HCT116 (cell line): ENCODE measurements around the gene TREML1. TPM values are rescaled to one million over a fixed set of nuclear protein-coding genes. Genes with fewer than 3 reads are reported as not detected.

ENCODE experiments used
- ATAC-seq: fragments of 200-7000 bp; cut with Tn5 transposase; 2 replicates; pipeline ENCODE4 v1.9.1; 2020; ENCODE audit warnings: mild to moderate bottlenecking, moderate library complexity
- BruUV-seq: library from RNA; stranded (reverse); fragments of 400-500 nt; replicated peaks from 2 replicates; lab custom pipeline; 2021; lab: Mats Ljungman, UMichigan
- CTCF ChIA-PET: fragments of 300-600 bp; sonication (Branson Sonifier 250); formaldehyde crosslinking; loops from one replicate; lab custom pipeline; 2021; ENCODE audit warnings: antibody characterized with exemption; lab: Charles Lee
- POLR2A ChIA-PET: fragments of 300-600, 350-600 bp; sonication (Branson Sonifier 250); formaldehyde crosslinking; loops from one replicate; lab custom pipeline; 2021; ENCODE audit warnings: antibody characterized with exemption; lab: Charles Lee
- RAD21 ChIA-PET, 2 experiments: fragments of 300-600 bp; sonication (Branson Sonifier 250); formaldehyde crosslinking; loops; one replicate each; lab custom pipeline; 2023; ENCODE audit warnings: low total read pairs in 2 of 2; ENCODE audit not compliant: uncharacterized antibody in 2 of 2, unreplicated experiment in 2 of 2, low non-redundant PET in 1 of 2; lab: Charles Lee
- DNase-seq: peaks from one replicate; pipeline ENCODE4 v3.0.0-alpha.2; 2010; ENCODE audit warnings: low read depth, low spot score
- H2AFZ ChIP-seq: fragments of 200-600 bp; shearing (Covaris generic), sonication (generic); 2 replicates; pipeline ENCODE4 v1.6.1; 2017; ENCODE audit warnings: low read depth, mixed run types, mixed read lengths, antibody characterized with exemption, low read length; ENCODE audit not compliant: poor library complexity, severe bottlenecking
- H3K27ac ChIP-seq: 2 replicates; pipeline ENCODE4 v1.5.1; 2012; ENCODE audit warnings: low read depth, low read length
- H3K27me3 ChIP-seq: fragments of 200-600 bp; sonication (generic); 2 replicates; pipeline ENCODE4 v1.6.1; 2016; ENCODE audit warnings: mixed run types, low read length, mixed read lengths; ENCODE audit not compliant: insufficient read depth
- H3K36me3 ChIP-seq, 2 experiments: fragments of 200-500 bp in 1 of 2; fragments of 200-600 bp in 1 of 2; sonication (Bioruptor generic) in 1 of 2; sonication (generic) in 1 of 2; 2 replicates each; pipeline versions ENCODE4 v1.5.1 to v1.6.1; 2014 to 2016; ENCODE audit warnings: low read length in 2 of 2, inconsistent platforms in 1 of 2, mixed read lengths in 1 of 2, mixed run types in 1 of 2; ENCODE audit not compliant: insufficient read depth in 2 of 2, control insufficient read depth in 1 of 2
- H3K4me1 ChIP-seq, 2 experiments: fragments of 200-600 bp in 1 of 2; sonication (generic) in 1 of 2; 2 replicates each; pipeline versions ENCODE4 v1.5.1 to v1.6.1; 2012 to 2017; ENCODE audit warnings: low read length in 2 of 2, inconsistent platforms in 1 of 2, mild to moderate bottlenecking in 1 of 2, mixed read lengths in 1 of 2, mixed run types in 1 of 2, moderate library complexity in 1 of 2; ENCODE audit not compliant: insufficient read depth in 2 of 2, control insufficient read depth in 1 of 2
- H3K4me2 ChIP-seq: fragments of 200-600 bp; sonication (generic); 2 replicates; pipeline ENCODE4 v1.6.1; 2017; ENCODE audit warnings: mixed run types, low read length, mixed read lengths
- H3K4me3 ChIP-seq, 2 experiments: fragments of 200-600 bp in 1 of 2; sonication (generic) in 1 of 2; replicated peaks in 1 of 2; 2 replicates each; pipeline ENCODE4 v1.5.1; 2011 to 2016; ENCODE audit warnings: low read length in 2 of 2, control low read depth in 1 of 2, low read depth in 1 of 2, mild to moderate bottlenecking in 1 of 2, mixed read lengths in 1 of 2, mixed run types in 1 of 2
- H3K79me2 ChIP-seq: fragments of 200-600 bp; sonication (generic); 2 replicates; pipeline ENCODE4 v1.6.1; 2017; ENCODE audit warnings: mild to moderate bottlenecking, mixed run types, low read length, moderate library complexity, mixed read lengths; ENCODE audit not compliant: insufficient read depth
- H3K9ac ChIP-seq: fragments of 200-600 bp; sonication (generic); 2 replicates; pipeline ENCODE4 v1.6.1; 2016; ENCODE audit warnings: low read length, mixed read lengths
- H3K9me2 ChIP-seq: fragments of 200-600 bp; sonication (generic), shearing (Covaris generic); 2 replicates; pipeline ENCODE4 v1.6.1; 2017; ENCODE audit warnings: mixed run types, mild to moderate bottlenecking, moderate library complexity; ENCODE audit not compliant: insufficient read depth
- H3K9me3 ChIP-seq, 2 experiments: fragments of 200-500 bp in 1 of 2; fragments of 200-600 bp in 1 of 2; sonication (Bioruptor generic) in 1 of 2; sonication (generic) in 1 of 2; 2 replicates each; pipeline ENCODE4 v1.6.1; 2014 to 2017; ENCODE audit warnings: low read length in 2 of 2, mixed read lengths in 2 of 2, inconsistent platforms in 1 of 2, low read depth in 1 of 2, mild to moderate bottlenecking in 1 of 2, mixed run types in 1 of 2, moderate library complexity in 1 of 2; ENCODE audit not compliant: control insufficient read depth in 1 of 2, insufficient read depth in 1 of 2
- H4K20me1 ChIP-seq: fragments of 200-600 bp; sonication (generic), shearing (Covaris generic); 2 replicates; pipeline ENCODE4 v1.6.1; 2017; ENCODE audit warnings: mixed run types, mild to moderate bottlenecking, moderate library complexity; ENCODE audit not compliant: insufficient read depth
- CBX3 ChIP-seq: IDR thresholded peaks from 2 replicates; pipeline ENCODE4 v1.6.1; 2012; ENCODE audit warnings: low read depth
- EZH2phosphoT487 ChIP-seq: fragments of 200-600 bp; IDR thresholded peaks from 2 replicates; pipeline ENCODE4 v1.6.1; 2018; ENCODE audit warnings: antibody characterized with exemption, borderline replicate concordance
- JUND ChIP-seq: IDR thresholded peaks from 2 replicates; pipeline ENCODE4 v1.6.1; 2012
- POLR2AphosphoS5 ChIP-seq: IDR thresholded peaks from 2 replicates; pipeline ENCODE4 v1.6.1; 2011; ENCODE audit warnings: mild to moderate bottlenecking, low read depth, low read length, moderate library complexity
- RAD21 ChIP-seq: IDR thresholded peaks from 2 replicates; pipeline ENCODE4 v1.6.1; 2012; ENCODE audit warnings: low read depth, mild to moderate bottlenecking
- ZBTB33 ChIP-seq: IDR thresholded peaks from 2 replicates; pipeline ENCODE4 v1.6.1; 2011; ENCODE audit warnings: mild to moderate bottlenecking, low read length, moderate library complexity; ENCODE audit not compliant: insufficient replicate concordance; ENCODE audit errors: extremely low read depth
- intact Hi-C: fragments of 100-400 bp; cut with micrococcal nuclease; formaldehyde crosslinking; loops from 2 replicates; pipeline ENCODE4 v1.10.0; 2022
- total RNA-seq: library from RNA; stranded (reverse); gene quantifications from one replicate; pipeline ENCODE4 v1.2.1, GENCODE V29; 2021; ENCODE audit not compliant: unreplicated experiment
- TF ChIP-seq, protein P1 (sequence below), 3 experiments: fragments of 200-600 bp in 1 of 3; sonication (generic) in 1 of 3; IDR thresholded peaks in 2 of 3; conservative IDR thresholded peaks in 1 of 3; 2 replicates each; pipeline ENCODE4 v1.5.1; 2012 to 2017; ENCODE audit warnings: low read depth in 2 of 3, low read length in 2 of 3, antibody characterized with exemption in 1 of 3, borderline replicate concordance in 1 of 3, control low read depth in 1 of 3, mild to moderate bottlenecking in 1 of 3, mixed read lengths in 1 of 3, mixed run types in 1 of 3, moderate library complexity in 1 of 3; ENCODE audit not compliant: insufficient read depth in 1 of 3

Gene TREML1
- total RNA-seq, 1 experiment from 2014 or later, result not detected

- intact Hi-C loops, result no loop called here
- DNase-seq (no peak), ATAC-seq (no peak)
- H3K4me3 ChIP-seq, result no peak overlapping the region
- H4K20me1 ChIP-seq, result no peaks in the 10 kb centered on the region
- H3K9me2 ChIP-seq, result no peaks in the 10 kb centered on the region
- no peak overlapping the region for H3K27ac ChIP-seq
- no peak overlapping the region for H3K9ac ChIP-seq
- no peak overlapping the region for H3K4me2 ChIP-seq
- H3K36me3 ChIP-seq, result no peaks in the 10 kb centered on the region
- RAD21 ChIA-PET, result no interaction called here
- TF ChIP-seq RAD21 (no peak), EZH2phosphoT487 (no peak), JUND (no peak), POLR2AphosphoS5 (no peak), ZBTB33 (no peak), CBX3 (no peak)
- TF ChIP-seq, protein P1, sequence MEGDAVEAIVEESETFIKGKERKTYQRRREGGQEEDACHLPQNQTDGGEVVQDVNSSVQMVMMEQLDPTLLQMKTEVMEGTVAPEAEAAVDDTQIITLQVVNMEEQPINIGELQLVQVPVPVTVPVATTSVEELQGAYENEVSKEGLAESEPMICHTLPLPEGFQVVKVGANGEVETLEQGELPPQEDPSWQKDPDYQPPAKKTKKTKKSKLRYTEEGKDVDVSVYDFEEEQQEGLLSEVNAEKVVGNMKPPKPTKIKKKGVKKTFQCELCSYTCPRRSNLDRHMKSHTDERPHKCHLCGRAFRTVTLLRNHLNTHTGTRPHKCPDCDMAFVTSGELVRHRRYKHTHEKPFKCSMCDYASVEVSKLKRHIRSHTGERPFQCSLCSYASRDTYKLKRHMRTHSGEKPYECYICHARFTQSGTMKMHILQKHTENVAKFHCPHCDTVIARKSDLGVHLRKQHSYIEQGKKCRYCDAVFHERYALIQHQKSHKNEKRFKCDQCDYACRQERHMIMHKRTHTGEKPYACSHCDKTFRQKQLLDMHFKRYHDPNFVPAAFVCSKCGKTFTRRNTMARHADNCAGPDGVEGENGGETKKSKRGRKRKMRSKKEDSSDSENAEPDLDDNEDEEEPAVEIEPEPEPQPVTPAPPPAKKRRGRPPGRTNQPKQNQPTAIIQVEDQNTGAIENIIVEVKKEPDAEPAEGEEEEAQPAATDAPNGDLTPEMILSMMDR (IDR thresholded peaks at IDR 0.05 in 2 of 3, conservative IDR thresholded peaks at IDR 0.05 in 1 of 3; ENCODE audit: borderline replicate concordance in 1 of 3, insufficient read depth in 1 of 3, low read depth in 2 of 3, low read length in 2 of 3), result no peak
- TF ChIP-seq, all 23 proteins: peak for 0
- Histone ChIP-seq H3K4me1 (peaks cover 0 to 4% of the 10 kb centered on the region in 2 experiments; a peak in 1 of 4 replicates), H3K27me3 (peaks cover 23% of the 10 kb centered on the region), H3K79me2 (no peaks in the 10 kb centered on the region), H3K9me3 (no peaks in the 10 kb centered on the region), H2AFZ (no peak overlapping the region)
- BruUV-seq, result no TSS peak
- POLR2A ChIA-PET, result no interaction called here
- CTCF ChIA-PET, result no interaction called here
Observed at GRCh38 chr6:41179163-41179562, 25.0 kb upstream of the TREML1 start.
